Osteocyte (in vitro differentiated cells): Measurements from ENCODE around the gene SMAD5. TPM values are rescaled to one million over a fixed set of nuclear protein-coding genes. Genes with fewer than 3 reads are reported as not detected.

Experiments used
- DNase-seq: peaks from one replicate; pipeline ENCODE4 v3.0.0; 2021; ENCODE audit warnings: mixed read lengths; ENCODE audit not compliant: unreplicated experiment; ENCODE audit errors: extremely low spot score
- H3K27ac Mint-ChIP-seq: one replicate; pipeline ENCODE4 v1.8.0; 2021; ENCODE audit warnings: mild to moderate bottlenecking, mixed read lengths; ENCODE audit not compliant: unreplicated experiment
- H3K27me3 Mint-ChIP-seq: one replicate; pipeline ENCODE4 v1.8.0; 2021; ENCODE audit warnings: mixed read lengths; ENCODE audit not compliant: unreplicated experiment
- H3K36me3 Mint-ChIP-seq: one replicate; pipeline ENCODE4 v1.8.0; 2021; ENCODE audit warnings: mixed read lengths; ENCODE audit not compliant: unreplicated experiment
- H3K4me1 Mint-ChIP-seq: one replicate; pipeline ENCODE4 v1.8.0; 2021; ENCODE audit warnings: mixed read lengths; ENCODE audit not compliant: unreplicated experiment
- H3K4me3 Mint-ChIP-seq: one replicate; pipeline ENCODE4 v1.8.0; 2021; ENCODE audit warnings: mild to moderate bottlenecking, moderate library complexity, mixed read lengths; ENCODE audit not compliant: unreplicated experiment
- H3K9me3 Mint-ChIP-seq: one replicate; pipeline ENCODE4 v1.8.0; 2021; ENCODE audit warnings: mixed read lengths; ENCODE audit not compliant: unreplicated experiment
- total RNA-seq: library from RNA; stranded (reverse); gene quantifications from 2 replicates; pipeline ENCODE4 v1.2.1, GENCODE V29; 2021
- TF ChIP-seq, protein P1 (sequence below): fragments of 200-600 bp; sonication (generic); IDR thresholded peaks from 2 replicates; pipeline ENCODE4 v1.5.0; 2021; ENCODE audit warnings: antibody characterized with exemption, mild to moderate bottlenecking, moderate library complexity

The SMAD5 gene
- total RNA-seq, 1 donor from 2014 or later: 62.7 TPM

GRCh38 chr5:136193322-136193935 is 60.8 kb downstream of the SMAD5 start:
- Mint-ChIP-seq H3K4me1 (peaks cover 13% of the 10 kb centered on the region), H3K4me3 (peak overlapping the region; percentile 69), H3K36me3 (peaks cover 10% of the 10 kb centered on the region), H3K27ac (no peak overlapping the region), H3K27me3 (peaks cover 30% of the 10 kb centered on the region), H3K9me3 (no peaks in the 10 kb centered on the region)
- TF ChIP-seq, protein P1, sequence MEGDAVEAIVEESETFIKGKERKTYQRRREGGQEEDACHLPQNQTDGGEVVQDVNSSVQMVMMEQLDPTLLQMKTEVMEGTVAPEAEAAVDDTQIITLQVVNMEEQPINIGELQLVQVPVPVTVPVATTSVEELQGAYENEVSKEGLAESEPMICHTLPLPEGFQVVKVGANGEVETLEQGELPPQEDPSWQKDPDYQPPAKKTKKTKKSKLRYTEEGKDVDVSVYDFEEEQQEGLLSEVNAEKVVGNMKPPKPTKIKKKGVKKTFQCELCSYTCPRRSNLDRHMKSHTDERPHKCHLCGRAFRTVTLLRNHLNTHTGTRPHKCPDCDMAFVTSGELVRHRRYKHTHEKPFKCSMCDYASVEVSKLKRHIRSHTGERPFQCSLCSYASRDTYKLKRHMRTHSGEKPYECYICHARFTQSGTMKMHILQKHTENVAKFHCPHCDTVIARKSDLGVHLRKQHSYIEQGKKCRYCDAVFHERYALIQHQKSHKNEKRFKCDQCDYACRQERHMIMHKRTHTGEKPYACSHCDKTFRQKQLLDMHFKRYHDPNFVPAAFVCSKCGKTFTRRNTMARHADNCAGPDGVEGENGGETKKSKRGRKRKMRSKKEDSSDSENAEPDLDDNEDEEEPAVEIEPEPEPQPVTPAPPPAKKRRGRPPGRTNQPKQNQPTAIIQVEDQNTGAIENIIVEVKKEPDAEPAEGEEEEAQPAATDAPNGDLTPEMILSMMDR: no peak
- DNase-seq: no peak

GRCh38 chr5:136194576-136194975 is 61.9 kb downstream of the SMAD5 start:
- Mint-ChIP-seq H3K4me1 (peaks cover 13% of the 10 kb centered on the region), H3K27ac (no peak overlapping the region), H3K27me3 (peaks cover 31% of the 10 kb centered on the region), H3K9me3 (no peaks in the 10 kb centered on the region), H3K36me3 (no peaks in the 10 kb centered on the region), H3K4me3 (no peak overlapping the region)
- TF ChIP-seq, protein P1: no peak
- DNase-seq: no peak

GRCh38 chr5:136195971-136196820 is 63.6 kb downstream of the SMAD5 start:
- DNase-seq: no peak
- no peak overlapping the region for H3K27ac Mint-ChIP-seq
- H3K4me1 Mint-ChIP-seq: peaks cover 12% of the 10 kb centered on the region
- H3K4me3 Mint-ChIP-seq: no peak overlapping the region
- no peaks in the 10 kb centered on the region for H3K36me3 Mint-ChIP-seq
- H3K27me3 Mint-ChIP-seq: peaks cover 31% of the 10 kb centered on the region
- TF ChIP-seq, protein P1: no peak
- H3K9me3 Mint-ChIP-seq: no peaks in the 10 kb centered on the region

DNA sequence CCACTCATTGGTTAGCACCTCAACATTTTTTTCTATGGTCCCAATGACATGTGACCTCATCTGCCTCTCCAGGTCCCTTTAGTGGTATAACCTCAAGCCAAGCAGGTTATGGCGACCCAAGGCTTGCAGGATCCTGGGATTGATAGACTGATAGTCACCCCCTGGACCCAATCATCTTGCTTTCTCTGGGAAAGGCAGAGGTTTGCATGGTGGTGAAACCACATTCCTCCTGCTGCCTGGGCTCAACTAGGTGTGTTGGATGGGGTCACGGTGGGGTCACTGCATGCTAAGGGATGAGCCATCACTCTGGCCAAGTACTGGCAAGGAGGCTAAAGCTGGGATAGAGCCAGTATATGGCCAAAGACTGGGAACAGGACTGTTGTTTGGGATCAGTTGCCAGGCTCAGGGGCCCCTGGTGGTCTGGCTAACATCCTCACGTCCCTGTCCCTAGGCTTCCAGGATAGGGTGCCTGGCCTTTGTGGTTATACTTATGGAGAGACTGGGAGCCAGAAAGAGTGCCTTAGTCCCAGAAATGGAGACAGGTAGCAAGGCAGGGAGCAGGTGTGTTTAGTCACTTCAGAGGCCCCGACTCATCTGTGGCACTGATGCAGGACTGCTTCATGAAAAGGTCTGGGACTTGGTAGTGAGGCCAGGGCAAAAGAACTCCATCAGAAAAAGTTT is 65.0 kb downstream of the SMAD5 start:
- Mint-ChIP-seq H3K4me3 (no peak overlapping the region), H3K36me3 (no peaks in the 10 kb centered on the region), H3K9me3 (no peaks in the 10 kb centered on the region), H3K27me3 (peaks cover 29% of the 10 kb centered on the region), H3K4me1 (peaks cover 2% of the 10 kb centered on the region), H3K27ac (no peak overlapping the region)
- TF ChIP-seq, protein P1: no peak
- DNase-seq: no peak

GRCh38 chr5:136198453-136198852 is 65.8 kb downstream of the SMAD5 start:
- peaks cover 31% of the 10 kb centered on the region for H3K27me3 Mint-ChIP-seq
- DNase-seq: no peak
- TF ChIP-seq, protein P1: no peak
- no peak overlapping the region for H3K4me3 Mint-ChIP-seq
- no peak overlapping the region for H3K27ac Mint-ChIP-seq
- H3K4me1 Mint-ChIP-seq: peaks cover 3% of the 10 kb centered on the region
- no peaks in the 10 kb centered on the region for H3K9me3 Mint-ChIP-seq
- H3K36me3 Mint-ChIP-seq: no peaks in the 10 kb centered on the region
